BE2C (cell line): Measurements from ENCODE around the gene MT1F.

Experiments
- DNase-seq: peaks from one replicate; pipeline ENCODE4 v3.0.0-alpha.2; 2020
- H3K27me3 ChIP-seq: fragments of 250-450 bp; sonication (Bioruptor Pico); 2 replicates; pipeline ENCODE4 v1.5.1; 2020; ENCODE audit warnings: mild to moderate bottlenecking
- H3K36me3 ChIP-seq: fragments of 250-450 bp; sonication (Bioruptor Pico); 2 replicates; pipeline ENCODE4 v1.5.1; 2020; ENCODE audit warnings: mild to moderate bottlenecking
- H3K4me1 ChIP-seq: fragments of 250-450 bp; sonication (Bioruptor Pico); 2 replicates; pipeline ENCODE4 v1.5.1; 2020
- H3K4me3 ChIP-seq: 2 replicates; pipeline ENCODE4 v1.5.1; 2011; ENCODE audit warnings: low read depth, low read length
- H3K9me3 ChIP-seq: fragments of 250-450 bp; sonication (Bioruptor Pico); 2 replicates; pipeline ENCODE4 v1.5.1; 2020
- TF ChIP-seq, protein P1 (sequence below): IDR thresholded peaks from 2 replicates; pipeline ENCODE4 v1.5.1; 2012; ENCODE audit warnings: mild to moderate bottlenecking, low read depth, low read length

The MT1F gene

GRCh38 chr16:56647641-56648431 lies 9.9 kb upstream of the MT1F start:
- Histone ChIP-seq H3K4me3 (no peak overlapping the region), H3K4me1 (no peaks in the 10 kb centered on the region), H3K27me3 (peaks cover 31% of the 10 kb centered on the region), H3K9me3 (no peaks in the 10 kb centered on the region), H3K36me3 (no peaks in the 10 kb centered on the region)
- no peak for DNase-seq
- TF ChIP-seq, protein P1, sequence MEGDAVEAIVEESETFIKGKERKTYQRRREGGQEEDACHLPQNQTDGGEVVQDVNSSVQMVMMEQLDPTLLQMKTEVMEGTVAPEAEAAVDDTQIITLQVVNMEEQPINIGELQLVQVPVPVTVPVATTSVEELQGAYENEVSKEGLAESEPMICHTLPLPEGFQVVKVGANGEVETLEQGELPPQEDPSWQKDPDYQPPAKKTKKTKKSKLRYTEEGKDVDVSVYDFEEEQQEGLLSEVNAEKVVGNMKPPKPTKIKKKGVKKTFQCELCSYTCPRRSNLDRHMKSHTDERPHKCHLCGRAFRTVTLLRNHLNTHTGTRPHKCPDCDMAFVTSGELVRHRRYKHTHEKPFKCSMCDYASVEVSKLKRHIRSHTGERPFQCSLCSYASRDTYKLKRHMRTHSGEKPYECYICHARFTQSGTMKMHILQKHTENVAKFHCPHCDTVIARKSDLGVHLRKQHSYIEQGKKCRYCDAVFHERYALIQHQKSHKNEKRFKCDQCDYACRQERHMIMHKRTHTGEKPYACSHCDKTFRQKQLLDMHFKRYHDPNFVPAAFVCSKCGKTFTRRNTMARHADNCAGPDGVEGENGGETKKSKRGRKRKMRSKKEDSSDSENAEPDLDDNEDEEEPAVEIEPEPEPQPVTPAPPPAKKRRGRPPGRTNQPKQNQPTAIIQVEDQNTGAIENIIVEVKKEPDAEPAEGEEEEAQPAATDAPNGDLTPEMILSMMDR = no peak

- Histone ChIP-seq H3K27me3 (peaks cover 19% of the 10 kb centered on the region), H3K4me1 (no peaks in the 10 kb centered on the region), H3K36me3 (no peaks in the 10 kb centered on the region), H3K9me3 (no peaks in the 10 kb centered on the region), H3K4me3 (no peak overlapping the region)
- TF ChIP-seq, protein P1 = no peak
- DNase-seq = no peak
Observed at GRCh38 chr16:56649271-56649670, 8.5 kb upstream of the MT1F start.

DNA sequence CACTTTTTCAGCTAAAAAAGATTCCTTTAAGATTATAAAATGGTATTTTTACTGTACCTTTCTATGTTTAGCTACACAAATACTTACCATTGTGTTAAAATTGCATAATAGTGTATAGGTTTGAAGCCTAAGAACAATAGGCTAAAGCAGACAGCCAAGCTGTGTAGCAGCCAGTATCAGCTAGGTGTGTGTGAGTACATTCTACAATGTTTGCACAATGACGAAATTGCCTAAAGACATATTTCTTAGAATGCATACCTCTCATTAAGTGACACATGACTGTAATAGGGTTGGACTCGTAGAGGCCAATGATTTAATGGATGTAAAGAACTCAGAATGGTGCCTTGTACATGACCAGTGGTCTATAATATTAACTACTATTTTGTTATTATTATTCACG lies 7.9 kb upstream of the MT1F start:
- Histone ChIP-seq H3K4me1 (no peaks in the 10 kb centered on the region), H3K4me3 (no peak overlapping the region), H3K36me3 (no peaks in the 10 kb centered on the region), H3K9me3 (no peaks in the 10 kb centered on the region), H3K27me3 (peaks cover 16% of the 10 kb centered on the region)
- no peak for DNase-seq
- TF ChIP-seq, protein P1 = no peak

DNA sequence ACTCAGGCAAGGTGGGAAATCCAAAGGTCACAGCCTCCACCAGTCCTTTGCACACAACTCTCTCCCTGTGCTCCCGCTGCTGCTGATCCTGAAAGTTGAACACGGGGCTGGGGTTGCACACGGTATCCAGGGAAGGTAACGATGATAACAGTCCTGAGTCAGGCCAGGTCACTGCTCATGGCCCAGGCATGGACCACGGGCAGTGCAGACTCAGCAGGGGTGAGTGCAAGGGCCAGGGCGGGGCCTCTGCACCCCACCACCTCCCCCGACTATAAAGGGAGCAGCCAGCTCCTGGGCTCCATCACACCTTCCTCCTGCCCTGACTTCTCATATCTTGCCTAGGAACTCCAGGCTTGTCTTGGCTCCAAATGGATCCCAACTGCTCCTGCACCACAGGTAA lies 6.2 kb upstream of the MT1F start, which contains the start of gene MT1B:
TSS of gene MT1B (plus strand) at position 301 of the 400 bp plus-strand sequence. CDS start at position 369, 68 bp downstream.
- TF ChIP-seq, protein P1 = no peak

DNA sequence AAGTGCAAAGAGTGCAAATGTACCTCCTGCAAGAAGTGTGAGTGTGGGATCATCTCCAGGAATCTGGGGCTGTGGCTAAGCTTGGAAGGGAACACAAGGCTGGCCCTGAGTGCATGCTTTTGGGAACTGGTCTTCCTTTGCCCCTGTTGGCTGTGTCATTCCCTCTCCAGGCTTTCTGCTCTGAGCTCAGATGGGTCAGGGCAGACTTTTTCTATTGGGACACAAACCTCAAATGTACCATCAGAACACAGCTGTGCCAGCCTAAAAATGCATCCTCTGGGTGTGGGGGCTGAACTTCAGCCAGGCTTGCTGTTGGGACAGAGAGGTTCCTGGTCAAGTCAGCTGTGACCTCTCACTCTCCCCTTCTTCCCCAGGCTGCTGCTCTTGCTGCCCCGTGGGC lies 5.2 kb upstream of the MT1F start:
- H3K9me3 ChIP-seq = no peaks in the 10 kb centered on the region

More for the DNA sequence above, 6.2 kb upstream of the MT1F start, which contains the start of gene MT1B:
- no peaks in the 10 kb centered on the region for H3K4me1 ChIP-seq
- no peak for DNase-seq
- H3K4me3 ChIP-seq = no peak within 1 kb of the TSS
- H3K9me3 ChIP-seq = no peaks in the 10 kb centered on the region
- peaks cover 12% of the 10 kb centered on the region for H3K27me3 ChIP-seq
- no peaks in the 10 kb centered on the region for H3K36me3 ChIP-seq

More for the DNA sequence above, 5.2 kb upstream of the MT1F start:
- H3K4me3 ChIP-seq = no peak overlapping the region
- peaks cover 3% of the 10 kb centered on the region for H3K27me3 ChIP-seq
- no peaks in the 10 kb centered on the region for H3K36me3 ChIP-seq
- DNase-seq = no peak
- no peaks in the 10 kb centered on the region for H3K4me1 ChIP-seq
- TF ChIP-seq, protein P1 = no peak
